ENCODE measurements around the gene NUDT15. TPM values are rescaled to one million over a fixed set of nuclear protein-coding genes. Genes with fewer than 3 reads are reported as not detected.

NUDT15 gene
- total RNA-seq, 4 donors from 2014 or later: 6.8 to 13.3 (median 10.5) TPM

- DNase-seq (ENCODE audit: low spot score in 2 of 2): no peak
- intact Hi-C loops (cut with DNase I; ENCODE audit: low total_unique reads): no loop called here
- TF ChIP-seq POLR2A (IDR thresholded peaks at IDR 0.05) (no peak), CTCF (IDR thresholded peaks at IDR 0.05) (no peak)
- H3K4me3 ChIP-seq (ENCODE audit: low read depth, poor library complexity, severe bottlenecking): no peak overlapping the region
- WGBS, 2 donors: 90 to 97% methylated on average over 2 of the region's 2 CpGs
These were observed 36.5 kb downstream of the NUDT15 start for GRCh38 chr13:48074006-48074405.

- no peak for DNase-seq (ENCODE audit: low spot score in 2 of 2)
- no peak overlapping the region for H3K4me3 ChIP-seq (ENCODE audit: low read depth, poor library complexity, severe bottlenecking)
- TF ChIP-seq POLR2A (IDR thresholded peaks at IDR 0.05) (no peak), CTCF (IDR thresholded peaks at IDR 0.05) (no peak)
- intact Hi-C loops (cut with DNase I; ENCODE audit: low total_unique reads): no loop called here
- WGBS, 2 donors: 44 to 46% methylated on average over 2 of the region's 2 CpGs
These were observed 40.7 kb downstream of the NUDT15 start for GRCh38 chr13:48078251-48078656.

GRCh38 chr13:48081739-48082138, 44.2 kb downstream of the NUDT15 start:
- no peak for DNase-seq (ENCODE audit: low spot score in 2 of 2)
- TF ChIP-seq POLR2A (IDR thresholded peaks at IDR 0.05) (no peak), CTCF (IDR thresholded peaks at IDR 0.05) (no peak)
- H3K4me3 ChIP-seq (ENCODE audit: low read depth, poor library complexity, severe bottlenecking): no peak overlapping the region
- 91 to 93% methylated on average over 4 of the region's 4 CpGs for WGBS, 2 donors
- intact Hi-C loops (cut with DNase I; ENCODE audit: low total_unique reads): no loop called here

- intact Hi-C loops (cut with DNase I; ENCODE audit: low total_unique reads): no loop called here
- WGBS, 2 donors: 75 to 83% methylated on average over 2 of the region's 2 CpGs
- TF ChIP-seq CTCF (IDR thresholded peaks at IDR 0.05): no peak
- no peak for TF ChIP-seq POLR2A (IDR thresholded peaks at IDR 0.05)
These were observed 48.7 kb downstream of the NUDT15 start for GRCh38 chr13:48086272-48086671.

GRCh38 chr13:48093588-48093987, 56.1 kb downstream of the NUDT15 start:
- no peak overlapping the region for H3K4me3 ChIP-seq (ENCODE audit: low read depth, poor library complexity, severe bottlenecking)
- DNase-seq (ENCODE audit: low spot score in 2 of 2): no peak
- WGBS, 2 donors: 62 to 71% methylated on average over 9 of the region's 9 CpGs
- no peak for TF ChIP-seq POLR2A (IDR thresholded peaks at IDR 0.05)
- TF ChIP-seq CTCF (IDR thresholded peaks at IDR 0.05): no peak
- intact Hi-C loops (cut with DNase I; ENCODE audit: low total_unique reads): no loop called here

More at GRCh38 chr13:48086272-48086671, 48.7 kb downstream of the NUDT15 start:
- no peak for DNase-seq (ENCODE audit: low spot score in 2 of 2)
- no peak overlapping the region for H3K4me3 ChIP-seq (ENCODE audit: low read depth, poor library complexity, severe bottlenecking)

GRCh38 chr13:48094404-48094780, 56.9 kb downstream of the NUDT15 start:
- peak overlapping the region; percentile 94 for H3K4me3 ChIP-seq (ENCODE audit: low read depth, poor library complexity, severe bottlenecking)
- WGBS, 2 donors: 0 to 1% methylated on average over 13 to 14 of the region's 14 CpGs
- no peak for DNase-seq (ENCODE audit: low spot score in 2 of 2)
- intact Hi-C loops (cut with DNase I; ENCODE audit: low total_unique reads): no loop called here
- TF ChIP-seq POLR2A (IDR thresholded peaks at IDR 0.05): no peak
- no peak for TF ChIP-seq CTCF (IDR thresholded peaks at IDR 0.05)
